Suprapubic skin (tissue), 4 donors: ENCODE data around the gene PTPRN2.

Experiments used
- EP300 ChIP-seq: sonication (generic); formaldehyde crosslinking; IDR thresholded peaks from one replicate; pipeline ENCODE4 v1.6.1; 2017; ENCODE audit warnings: antibody characterized with exemption
- POLR2A ChIP-seq, 2 donors: fragments of 450-650 bp; IDR thresholded peaks; one replicate each; pipeline ENCODE4 v1.6.1; 2017; ENCODE audit warnings: antibody characterized with exemption in 2 of 2, mild to moderate bottlenecking in 2 of 2, moderate library complexity in 2 of 2
- POLR2AphosphoS5 ChIP-seq, 3 donors: sonication (generic); formaldehyde crosslinking; IDR thresholded peaks; one replicate each; pipeline ENCODE4 v1.6.1; 2017; ENCODE audit warnings: antibody characterized with exemption in 3 of 3
- TF ChIP-seq, protein P1 (sequence below), 2 donors: fragments of 200-600 bp in 1 of 2; fragments of 450-650 bp in 1 of 2; sonication (generic) in 1 of 2; IDR thresholded peaks; one replicate each; pipeline ENCODE4 v1.5.1; 2016 to 2019; ENCODE audit warnings: antibody characterized with exemption in 2 of 2, mild to moderate bottlenecking in 1 of 2, moderate library complexity in 1 of 2

DNA sequence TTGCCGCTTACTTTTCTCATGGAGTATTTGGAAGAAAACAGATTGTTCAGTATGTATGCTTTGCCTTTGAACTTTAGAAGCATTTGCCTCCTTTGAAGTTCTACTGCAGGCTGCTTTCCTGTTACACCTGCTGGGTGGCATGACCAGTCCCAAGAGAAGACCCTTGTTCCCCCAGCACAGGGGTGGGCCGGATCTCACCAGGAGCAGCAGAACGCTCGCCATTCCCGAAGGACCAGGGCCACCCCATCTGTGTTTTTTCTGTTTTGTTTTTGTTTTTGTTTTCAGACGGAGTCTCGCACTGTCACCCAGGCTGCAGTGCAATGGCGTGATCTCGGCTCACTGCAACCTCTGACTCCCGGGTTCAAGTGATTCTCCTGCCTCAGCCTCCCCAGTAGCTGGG lies 493.6 kb downstream of the PTPRN2 start:
- TF ChIP-seq, protein P1, sequence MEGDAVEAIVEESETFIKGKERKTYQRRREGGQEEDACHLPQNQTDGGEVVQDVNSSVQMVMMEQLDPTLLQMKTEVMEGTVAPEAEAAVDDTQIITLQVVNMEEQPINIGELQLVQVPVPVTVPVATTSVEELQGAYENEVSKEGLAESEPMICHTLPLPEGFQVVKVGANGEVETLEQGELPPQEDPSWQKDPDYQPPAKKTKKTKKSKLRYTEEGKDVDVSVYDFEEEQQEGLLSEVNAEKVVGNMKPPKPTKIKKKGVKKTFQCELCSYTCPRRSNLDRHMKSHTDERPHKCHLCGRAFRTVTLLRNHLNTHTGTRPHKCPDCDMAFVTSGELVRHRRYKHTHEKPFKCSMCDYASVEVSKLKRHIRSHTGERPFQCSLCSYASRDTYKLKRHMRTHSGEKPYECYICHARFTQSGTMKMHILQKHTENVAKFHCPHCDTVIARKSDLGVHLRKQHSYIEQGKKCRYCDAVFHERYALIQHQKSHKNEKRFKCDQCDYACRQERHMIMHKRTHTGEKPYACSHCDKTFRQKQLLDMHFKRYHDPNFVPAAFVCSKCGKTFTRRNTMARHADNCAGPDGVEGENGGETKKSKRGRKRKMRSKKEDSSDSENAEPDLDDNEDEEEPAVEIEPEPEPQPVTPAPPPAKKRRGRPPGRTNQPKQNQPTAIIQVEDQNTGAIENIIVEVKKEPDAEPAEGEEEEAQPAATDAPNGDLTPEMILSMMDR (IDR thresholded peaks at IDR 0.05), result no peak
- TF ChIP-seq POLR2A (IDR thresholded peaks at IDR 0.05) (no peak), POLR2AphosphoS5 (IDR thresholded peaks at IDR 0.05) (no peak), EP300 (no peak)
